Measurements from ENCODE around the gene FGD3.

- TF ChIP-seq ELF4 (IDR thresholded peaks at IDR 0.05) (no peak), FOXM1 (IDR thresholded peaks at IDR 0.05; ENCODE audit: borderline replicate concordance) (no peak), FOXA1 (IDR thresholded peaks at IDR 0.05) (no peak), FOXK2 (IDR thresholded peaks at IDR 0.05) (no peak), SUZ12 (IDR thresholded peaks at IDR 0.05) (no peak), SP1 (IDR thresholded peaks at IDR 0.05) (no peak), BHLHE40 (IDR thresholded peaks at IDR 0.05; ENCODE audit: borderline replicate concordance) (no peak), TARDBP (IDR thresholded peaks at IDR 0.05) (no peak), HDGF (IDR thresholded peaks at IDR 0.05; ENCODE audit: borderline replicate concordance) (no peak)
- TF ChIP-seq, protein P1, sequence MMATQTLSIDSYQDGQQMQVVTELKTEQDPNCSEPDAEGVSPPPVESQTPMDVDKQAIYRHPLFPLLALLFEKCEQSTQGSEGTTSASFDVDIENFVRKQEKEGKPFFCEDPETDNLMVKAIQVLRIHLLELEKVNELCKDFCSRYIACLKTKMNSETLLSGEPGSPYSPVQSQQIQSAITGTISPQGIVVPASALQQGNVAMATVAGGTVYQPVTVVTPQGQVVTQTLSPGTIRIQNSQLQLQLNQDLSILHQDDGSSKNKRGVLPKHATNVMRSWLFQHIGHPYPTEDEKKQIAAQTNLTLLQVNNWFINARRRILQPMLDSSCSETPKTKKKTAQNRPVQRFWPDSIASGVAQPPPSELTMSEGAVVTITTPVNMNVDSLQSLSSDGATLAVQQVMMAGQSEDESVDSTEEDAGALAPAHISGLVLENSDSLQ (IDR thresholded peaks at IDR 0.05), result no peak
Measured at GRCh38 chr9:92974761-92975755, 27.7 kb downstream of the FGD3 start.

Data from HEK293T (cell line).